NCI-H2171 (cell line): Measurements from ENCODE around the gene ANGEL2.
A peak's percentile ranks its signal among the peaks of the same experiment; 100 is the strongest.

Experiments
- DNase-seq: peaks from one replicate; lab custom pipeline; 2025; lab: John Stamatoyannopoulos, UW

Gene ANGEL2

DNA sequence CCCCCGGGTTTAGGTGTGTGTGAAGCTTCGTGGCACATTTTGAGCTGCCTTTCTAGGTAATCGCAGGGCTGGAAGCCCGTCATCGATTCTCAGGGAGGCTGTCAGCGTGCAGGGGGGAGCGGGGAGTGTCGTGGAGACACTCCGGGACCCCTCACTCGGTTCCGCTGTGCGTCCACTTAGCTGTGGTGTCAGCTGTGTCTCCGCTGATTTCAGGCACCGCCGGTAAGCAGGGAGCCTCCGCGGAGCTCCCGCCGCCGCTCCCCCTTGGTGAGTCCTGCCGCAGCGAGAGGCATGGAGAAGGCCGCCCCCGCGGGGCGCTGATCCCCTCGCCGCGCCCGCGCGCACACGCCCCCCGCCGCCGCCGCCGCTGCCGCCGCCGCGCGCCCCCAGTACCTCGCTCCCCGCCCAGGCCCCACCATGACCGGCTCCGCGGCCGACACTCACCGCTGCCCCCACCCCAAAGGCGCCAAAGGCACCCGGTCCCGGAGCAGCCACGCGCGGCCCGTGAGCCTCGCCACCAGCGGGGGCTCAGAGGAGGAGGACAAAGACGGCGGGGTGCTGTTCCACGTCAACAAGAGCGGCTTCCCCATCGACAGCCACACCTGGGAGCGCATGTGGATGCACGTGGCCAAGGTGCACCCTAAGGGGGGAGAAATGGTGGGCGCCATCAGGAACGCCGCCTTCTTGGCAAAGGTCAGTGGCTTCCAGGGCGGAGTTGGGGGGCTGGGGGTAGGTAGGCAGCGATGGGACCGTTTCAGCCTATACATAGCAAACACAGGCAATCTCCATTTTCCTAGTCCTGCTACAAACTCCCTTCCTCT is 64.3 kb downstream of the ANGEL2 start:
- DNase-seq = no peak

DNA sequence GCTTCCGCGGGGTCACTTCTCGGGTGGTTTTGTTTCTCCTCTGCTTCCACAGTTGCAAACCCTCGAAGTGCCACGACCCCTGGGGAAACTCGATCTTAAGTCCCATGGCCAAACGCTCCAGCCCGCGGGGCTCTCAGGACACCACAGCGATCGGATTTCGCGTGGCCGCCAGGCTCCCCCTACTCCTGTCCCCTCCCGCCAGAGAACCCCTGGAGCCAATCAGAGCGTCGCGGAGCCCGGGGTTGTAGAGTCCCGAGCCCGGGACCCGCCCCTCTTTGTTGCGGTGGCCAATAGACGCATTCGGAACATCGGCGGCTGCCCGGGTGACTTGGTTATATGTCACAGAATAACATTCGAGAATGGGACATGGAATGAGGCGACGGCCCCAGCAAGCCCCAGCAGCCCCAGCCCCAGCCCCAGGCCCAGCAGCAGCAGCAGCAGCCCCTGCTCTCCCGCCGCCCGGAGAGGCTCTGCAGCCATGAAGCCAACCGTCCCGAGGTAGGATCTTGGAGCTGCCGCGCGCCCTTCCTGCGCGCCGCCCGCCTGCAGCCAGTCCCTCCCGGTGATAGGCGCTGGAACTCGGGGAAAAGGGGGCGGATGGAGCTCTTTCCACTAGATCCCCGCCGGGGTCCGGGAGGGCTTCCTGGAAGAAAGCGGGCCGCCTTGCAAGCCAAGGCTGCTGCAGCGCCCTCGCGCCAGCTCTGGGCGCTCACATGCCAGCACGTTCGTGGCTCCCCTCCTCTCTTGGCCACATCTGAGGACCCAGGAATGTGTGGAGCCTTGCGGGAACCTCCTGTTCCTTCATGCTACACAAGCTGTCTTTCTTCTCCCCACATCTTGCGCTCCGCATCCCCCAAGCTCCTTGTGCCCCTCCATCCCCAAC is 65.2 kb downstream of the ANGEL2 start, which contains the start of gene VASH2:
TSS of gene VASH2 (plus strand) at position 299 of the 883 bp plus-strand sequence. CDS start 1,002 bp downstream, outside the sequence.
- peak; percentile 92 for DNase-seq

DNA sequence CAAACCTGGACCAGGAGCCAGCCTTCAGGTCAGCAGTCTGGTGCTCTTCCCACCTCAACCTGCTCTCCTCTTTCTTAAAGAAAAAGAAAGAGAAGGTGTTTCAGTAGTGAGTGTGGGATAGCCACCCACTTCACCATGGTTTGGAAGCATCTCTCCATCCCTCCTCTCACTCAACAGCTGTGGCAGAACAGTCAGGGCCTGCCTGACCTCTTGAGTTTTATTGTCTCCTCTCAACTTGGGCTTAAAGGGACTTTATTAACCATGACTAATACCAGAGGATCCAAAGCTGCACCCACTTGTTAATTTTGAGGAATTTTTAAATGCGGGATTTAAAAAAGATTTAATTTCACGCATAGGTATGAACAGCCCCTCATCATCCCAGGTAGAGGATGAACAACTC is 65.9 kb downstream of the ANGEL2 start:
- DNase-seq = no peak

DNA sequence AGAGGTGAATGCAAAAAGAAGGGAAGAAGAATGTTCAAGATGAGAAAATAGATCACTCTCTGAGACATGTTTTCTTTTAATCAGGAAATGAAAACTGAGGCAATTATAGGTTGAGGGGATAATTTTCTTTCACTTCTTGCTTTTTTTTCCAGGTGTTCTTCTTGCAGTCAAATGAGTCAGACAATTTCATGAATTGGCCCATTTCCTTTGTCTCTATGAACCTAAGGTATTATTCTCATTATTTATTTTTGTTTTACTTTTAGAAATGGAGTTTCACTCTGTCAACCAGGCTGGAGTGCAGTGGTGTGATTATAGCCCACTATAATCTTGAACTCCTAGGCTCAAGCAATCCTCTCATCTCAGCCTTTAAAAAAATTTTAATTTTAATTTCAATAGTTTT is 68.8 kb downstream of the ANGEL2 start:
- no peak for DNase-seq

GRCh38 chr1:212945463-212946160 is 70.1 kb downstream of the ANGEL2 start:
- DNase-seq = no peak

DNA sequence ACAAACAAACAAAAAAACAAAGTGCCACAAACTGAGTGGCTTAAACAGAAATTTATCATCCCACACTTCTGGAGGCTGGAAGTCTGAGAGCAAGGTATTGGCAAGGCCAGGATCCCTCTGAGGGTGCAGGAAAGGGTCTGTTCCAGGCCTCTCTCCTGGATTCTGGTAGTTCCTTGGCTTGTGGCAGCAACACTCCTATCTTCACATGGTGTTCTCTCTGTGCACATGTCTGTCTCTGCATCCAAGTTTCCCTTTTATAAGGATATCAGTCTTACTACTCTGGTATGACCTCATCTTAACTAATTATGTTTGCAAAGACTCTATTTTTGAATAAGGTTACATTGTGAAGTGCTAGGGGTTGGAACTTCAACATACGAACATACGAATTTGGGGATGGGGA is 70.6 kb downstream of the ANGEL2 start:
- DNase-seq = no peak

- no peak for DNase-seq
Measured at GRCh38 chr1:212944229-212944901, 71.3 kb downstream of the ANGEL2 start.

DNA sequence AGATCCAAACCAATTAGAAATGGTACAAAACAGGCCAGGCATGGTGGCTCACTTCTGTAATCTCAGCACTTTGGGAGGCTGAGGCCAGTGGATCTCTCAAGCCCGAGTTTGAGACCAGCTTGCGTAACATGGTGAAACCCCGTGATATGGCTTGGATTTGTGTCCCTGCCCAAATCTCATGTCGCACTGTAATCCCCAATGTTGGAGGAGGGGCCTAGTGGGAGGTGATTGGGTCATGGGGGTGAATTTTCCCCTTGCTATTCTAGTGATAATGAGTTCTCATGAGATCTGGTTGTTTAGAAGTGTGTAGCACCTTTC is 72.3 kb downstream of the ANGEL2 start:
- DNase-seq = no peak

GRCh38 chr1:212942679-212943392 is 72.8 kb downstream of the ANGEL2 start:
- no peak for DNase-seq
